H4 (cell line): ENCODE results near the gene CC2D2A. TPM values are rescaled to one million over a fixed set of nuclear protein-coding genes. Genes with fewer than 3 reads are reported as not detected.
"Not testable (repeated sequence)": the region's sequence is repeated elsewhere in the genome, so short reads cannot be mapped to it uniquely, and the experiment has no call there.

Experiments
- DNase-seq: peaks from one replicate; pipeline ENCODE4 v3.0.0-alpha.2; 2015; ENCODE audit warnings: low spot score
- total RNA-seq: library from RNA; depleted of rRNA; stranded (reverse); fragments of >200 nt; shearing (Covaris generic); gene quantifications from 2 replicates; pipeline ENCODE4 v1.2.3, GENCODE V29; 2014

Gene CC2D2A
- total RNA-seq, 1 experiment from 2014 or later: 16.3 TPM

DNA sequence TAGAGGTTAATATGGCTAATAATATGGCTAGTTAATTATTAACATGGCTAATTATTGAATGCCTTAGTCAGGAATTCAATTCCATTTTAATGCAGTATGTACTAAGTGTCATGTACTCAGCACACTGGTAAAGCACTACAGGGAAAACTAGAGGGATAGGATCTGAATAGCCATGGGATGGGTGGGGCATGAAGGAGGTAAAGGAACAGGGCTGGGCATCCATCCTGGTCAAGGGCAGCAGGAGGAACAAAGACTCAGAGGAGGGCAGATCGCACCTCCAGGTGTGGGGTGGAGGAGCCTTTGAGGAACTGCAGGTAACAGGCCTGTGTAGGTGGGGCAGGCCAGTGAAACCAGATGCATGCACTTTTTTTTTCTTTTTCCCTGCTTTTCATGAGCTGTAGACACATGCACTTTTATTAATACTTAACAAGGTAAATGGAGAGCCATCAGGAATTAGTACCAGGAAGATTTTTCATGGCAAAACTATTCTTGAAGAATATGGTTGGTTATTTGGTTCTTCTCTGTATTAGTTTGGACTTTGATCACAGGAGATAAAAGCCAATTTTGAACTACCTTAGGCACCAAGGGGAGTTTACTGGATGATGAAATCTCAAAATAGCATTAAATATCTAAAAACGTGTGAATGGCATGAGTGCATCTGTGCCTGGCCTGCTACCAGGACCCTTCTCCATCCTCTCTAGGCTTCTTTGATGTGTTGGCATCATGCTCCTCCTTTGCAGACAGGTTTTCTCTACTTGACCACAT, 88.3 kb downstream of the CC2D2A start:
- no peak for DNase-seq

DNA sequence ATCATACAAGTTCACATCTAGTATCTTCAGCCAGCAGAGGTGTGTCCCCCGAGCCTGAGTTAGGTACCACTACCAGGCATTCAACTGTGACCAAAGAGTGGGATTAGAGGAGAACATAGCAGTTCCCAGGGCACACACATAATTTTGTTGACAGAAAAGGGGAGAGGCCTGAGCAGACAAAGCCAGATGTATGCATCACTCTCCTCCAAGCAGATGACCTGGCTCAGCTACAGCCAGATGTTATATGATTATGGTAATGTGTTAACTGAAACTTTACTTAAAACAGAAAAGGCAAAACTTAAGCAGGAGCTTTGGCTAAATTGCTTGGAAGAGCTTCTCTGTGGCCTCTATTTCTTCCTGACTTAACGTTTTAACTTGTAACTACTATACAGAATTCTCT, 88.9 kb downstream of the CC2D2A start:
- DNase-seq: no peak

DNA sequence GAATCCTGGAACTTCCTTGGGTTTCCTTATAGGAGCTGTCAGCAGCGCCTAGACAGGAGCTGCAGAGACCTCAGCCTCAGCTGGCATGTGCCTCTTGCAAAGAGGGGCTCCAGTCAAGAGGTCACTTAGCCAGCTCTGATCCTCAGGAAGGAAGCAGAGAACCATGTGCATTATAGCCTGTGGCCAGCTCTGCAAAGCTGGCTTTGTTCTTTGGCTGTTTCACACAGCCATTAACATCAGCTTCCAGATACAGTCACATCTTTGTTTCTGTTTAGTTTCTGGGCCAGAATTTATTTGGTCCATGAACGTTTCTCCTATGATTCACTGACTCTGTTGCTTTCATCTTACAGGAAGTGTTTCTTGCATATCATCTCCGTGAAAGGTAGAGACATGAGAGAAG, 92.4 kb downstream of the CC2D2A start:
- no peak for DNase-seq

DNA sequence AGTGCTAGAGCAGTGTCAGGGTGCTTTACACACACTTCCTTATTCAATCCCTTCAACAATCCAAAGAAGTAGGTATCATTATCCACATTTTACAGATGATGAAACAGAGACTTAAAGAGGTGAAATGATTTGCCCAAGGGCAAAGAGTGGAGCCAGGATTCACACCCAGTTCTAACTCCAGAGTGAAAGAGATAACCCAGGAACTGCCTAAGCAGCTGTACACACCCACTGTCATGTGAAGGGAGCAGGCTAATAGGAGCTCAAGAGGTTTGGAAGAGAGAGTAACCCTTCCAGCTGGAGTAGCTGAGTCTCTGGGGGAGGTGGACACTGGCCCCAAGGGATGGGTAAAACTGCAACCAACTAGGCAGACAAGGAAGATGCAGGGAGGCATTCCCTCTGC, 92.9 kb downstream of the CC2D2A start:
- no peak for DNase-seq

DNA sequence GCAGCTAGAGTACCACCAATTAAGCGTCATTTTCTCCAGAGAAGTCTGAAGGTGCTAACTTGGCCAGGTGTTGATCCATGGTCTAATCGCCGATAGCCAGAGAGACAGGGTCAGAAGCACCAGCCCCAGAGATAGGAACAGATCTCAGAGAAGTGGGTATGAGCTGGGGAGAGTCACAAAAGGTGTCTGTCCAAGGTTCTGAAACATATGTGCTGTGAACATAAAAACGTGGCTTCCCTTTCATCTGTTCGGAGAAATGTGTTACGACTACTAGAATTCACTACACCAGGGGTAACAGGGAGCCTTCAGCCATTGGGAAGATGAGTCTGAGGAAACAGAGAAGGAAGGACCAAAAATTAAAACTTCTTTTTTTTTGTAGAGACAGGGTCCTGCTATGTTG, 94.2 kb downstream of the CC2D2A start:
- DNase-seq: no peak

DNA sequence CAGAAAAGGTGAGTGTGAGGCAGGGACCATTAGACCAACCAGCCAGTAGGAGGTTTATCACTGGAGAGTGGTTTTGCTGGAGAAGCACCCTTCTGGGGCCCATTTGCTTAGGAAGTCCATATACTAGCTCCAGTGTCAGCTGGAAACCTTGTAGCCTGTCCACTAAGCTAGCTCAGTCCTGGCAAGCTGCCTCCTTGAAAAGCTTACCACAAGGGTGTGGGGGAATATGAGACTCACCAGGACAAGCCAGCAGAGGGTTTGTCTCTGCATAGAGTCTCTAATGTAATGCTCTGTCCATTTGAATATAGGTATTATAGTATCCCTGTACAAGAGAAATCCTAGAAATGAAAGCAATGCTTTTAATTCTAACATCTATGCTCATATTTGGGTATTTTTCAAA, 99.1 kb downstream of the CC2D2A start:
- no peak for DNase-seq

DNA sequence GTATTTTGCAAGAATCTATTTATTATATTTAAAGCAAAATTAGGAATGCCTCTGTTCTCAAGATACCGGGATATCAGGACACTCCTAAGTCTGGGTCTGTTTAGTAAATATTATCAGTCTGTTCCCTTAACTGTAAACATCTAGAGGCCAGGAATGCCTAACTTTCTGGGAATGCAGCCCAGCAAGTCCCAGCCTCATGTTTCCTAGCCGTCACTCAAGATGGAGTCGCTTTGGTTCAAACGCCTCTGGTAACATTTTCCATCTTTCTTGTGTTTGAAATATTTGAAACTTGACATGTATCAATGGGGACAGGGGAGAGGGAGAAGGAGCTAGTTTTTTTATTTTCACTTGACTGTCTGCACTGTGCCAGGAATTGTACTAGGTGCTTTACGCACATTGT, 100.1 kb downstream of the CC2D2A start:
- no peak for DNase-seq

DNA sequence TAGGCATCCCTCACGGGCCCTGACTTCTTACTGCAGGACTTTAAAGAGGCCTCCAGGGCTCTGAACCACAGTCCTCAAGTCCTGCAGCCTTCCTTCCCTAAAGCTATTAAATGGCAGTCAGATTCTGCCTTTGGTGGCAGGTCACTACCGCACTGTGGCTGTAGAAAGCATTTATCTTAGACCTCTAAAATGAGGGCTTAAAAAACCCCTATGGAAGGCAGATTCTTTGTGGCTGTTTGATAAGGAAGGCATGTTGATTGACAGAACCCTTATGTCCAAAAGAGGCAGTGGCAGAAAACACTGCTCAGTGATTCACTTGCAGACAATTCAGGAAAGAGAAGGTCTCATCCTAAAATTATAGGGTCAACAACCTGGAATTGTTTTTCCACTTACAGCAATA, 106.3 kb downstream of the CC2D2A start:
- no peak for DNase-seq

DNA sequence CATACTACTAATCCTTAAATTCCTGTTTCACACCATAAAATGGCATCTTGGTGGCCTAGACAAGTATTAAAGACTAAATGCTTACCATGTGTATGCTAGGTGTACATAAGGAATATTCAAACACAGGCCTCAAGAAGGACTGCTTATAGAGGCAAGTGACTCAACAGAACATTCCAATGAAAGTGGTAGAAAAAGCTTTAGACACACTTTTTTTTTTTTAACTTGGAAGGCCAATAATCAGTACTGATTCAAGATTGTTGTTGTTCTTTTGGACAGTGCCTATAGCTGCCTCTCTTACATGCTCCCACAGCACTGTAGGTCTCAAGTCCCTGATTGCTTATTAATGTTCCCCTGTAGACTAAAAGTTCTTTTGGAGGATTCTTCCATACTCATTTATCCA, 107.8 kb downstream of the CC2D2A start:
- DNase-seq: no peak

DNA sequence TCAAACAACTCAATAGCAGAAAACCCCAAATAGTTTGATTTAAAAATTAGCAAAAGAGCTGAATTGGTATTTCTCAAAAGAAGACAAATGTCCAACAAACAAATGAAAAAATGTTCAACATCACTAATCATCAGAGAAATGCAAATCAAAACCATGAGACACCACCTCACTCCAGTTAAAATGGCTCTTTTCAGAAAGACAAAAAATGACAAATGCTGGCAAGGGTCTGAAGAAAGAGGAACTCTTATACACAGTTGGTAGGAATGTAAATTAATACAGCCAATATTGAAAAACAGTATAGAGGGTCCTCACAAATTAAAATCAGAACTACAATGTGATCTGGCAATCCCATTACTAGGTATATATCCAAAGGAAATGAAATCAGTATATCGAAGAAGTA, 115.1 kb downstream of the CC2D2A start:
- DNase-seq: no peak

DNA sequence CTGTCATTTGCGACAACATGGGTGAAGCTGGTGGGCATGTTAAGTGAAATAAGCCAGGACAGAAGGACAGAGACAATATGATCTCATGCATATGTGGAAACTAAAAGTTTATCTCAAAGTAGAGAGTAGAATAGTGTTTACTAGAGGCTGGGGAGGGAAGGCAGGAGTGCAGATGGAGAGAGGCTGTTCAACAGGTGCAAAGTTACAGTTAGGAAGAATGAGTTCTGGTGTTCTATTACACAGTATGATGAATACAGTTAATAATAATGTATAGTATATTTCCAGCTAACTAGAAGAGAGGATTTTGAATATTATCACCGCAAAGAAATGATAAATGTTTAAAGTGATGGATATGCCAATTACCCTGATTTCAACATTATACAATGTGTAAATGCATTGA, 115.6 kb downstream of the CC2D2A start:
- DNase-seq: no peak

DNA sequence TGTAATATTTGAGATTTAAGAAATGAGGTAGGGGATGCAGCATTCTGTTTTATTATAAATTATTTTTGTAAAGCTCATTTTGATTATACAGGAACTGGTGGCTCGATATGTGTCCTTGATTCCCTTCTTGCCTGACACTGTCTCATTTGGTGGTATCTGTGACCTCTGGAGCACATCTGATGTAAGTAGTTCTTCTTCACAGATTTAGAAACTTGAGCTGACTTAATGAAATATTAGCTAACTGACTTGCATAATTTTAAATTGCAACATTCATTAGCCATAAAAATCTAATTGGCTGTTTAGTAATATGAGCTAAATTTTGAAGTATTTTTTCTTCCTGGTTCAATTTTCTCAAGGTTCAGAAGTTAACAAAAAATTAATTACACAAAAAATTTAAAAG, 116.4 kb downstream of the CC2D2A start:
- DNase-seq: no peak

DNA sequence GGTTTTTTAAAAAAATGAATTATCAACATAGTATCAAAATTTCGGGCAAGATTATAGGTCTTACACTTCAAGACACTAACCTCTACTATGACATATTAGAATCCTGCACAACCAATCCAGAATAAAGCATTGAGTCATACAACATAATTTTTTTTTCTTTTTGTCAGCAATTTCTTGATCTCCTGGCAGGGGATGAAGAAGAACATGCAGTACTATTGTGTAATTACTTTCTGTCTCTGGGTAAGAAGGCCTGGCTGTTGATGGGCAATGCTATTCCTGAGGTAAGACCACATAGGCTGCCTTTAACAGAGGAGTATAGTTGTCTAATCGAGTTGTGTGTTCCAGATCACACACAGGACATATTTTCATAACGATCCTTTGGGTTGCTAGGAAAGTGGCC, 118.0 kb downstream of the CC2D2A start:
- DNase-seq: no peak

DNA sequence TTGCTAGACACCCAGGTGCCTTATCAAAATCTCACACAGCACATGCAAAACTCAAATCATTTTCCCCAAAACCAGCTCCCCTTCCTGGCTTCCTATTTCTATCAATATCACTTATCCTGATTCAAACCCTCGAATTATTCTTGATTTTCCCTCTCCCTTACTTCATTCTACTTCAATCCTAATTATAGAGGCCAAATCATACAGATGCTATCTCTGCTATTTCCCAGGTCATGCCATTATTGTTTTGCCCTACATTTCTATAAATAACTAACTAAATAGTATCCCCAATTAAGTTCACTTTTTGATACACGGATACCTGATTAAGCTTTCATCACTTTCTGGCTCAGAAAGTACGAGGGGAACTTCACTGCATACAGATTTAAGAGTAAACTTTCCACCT, 123.1 kb downstream of the CC2D2A start:
- no peak for DNase-seq

DNA sequence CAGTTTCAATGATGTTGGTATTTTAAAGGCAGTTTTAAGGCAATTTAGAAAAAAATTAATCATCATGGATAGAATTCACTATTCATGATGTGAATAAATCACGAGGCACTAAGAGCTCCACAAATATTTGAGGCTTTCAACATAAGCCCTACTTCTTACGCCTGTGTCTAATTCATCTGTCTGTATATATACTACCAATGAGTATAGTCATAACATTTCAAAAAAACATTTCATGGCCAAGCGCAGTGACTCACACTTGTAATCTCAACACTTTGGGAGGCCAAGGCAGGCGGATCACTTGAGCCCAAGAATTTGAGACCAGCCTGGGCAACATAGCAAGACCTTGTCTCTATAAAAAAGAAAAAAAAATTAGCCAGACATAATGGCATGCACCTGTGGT, 129.0 kb downstream of the CC2D2A start:
- DNase-seq: no peak

DNA sequence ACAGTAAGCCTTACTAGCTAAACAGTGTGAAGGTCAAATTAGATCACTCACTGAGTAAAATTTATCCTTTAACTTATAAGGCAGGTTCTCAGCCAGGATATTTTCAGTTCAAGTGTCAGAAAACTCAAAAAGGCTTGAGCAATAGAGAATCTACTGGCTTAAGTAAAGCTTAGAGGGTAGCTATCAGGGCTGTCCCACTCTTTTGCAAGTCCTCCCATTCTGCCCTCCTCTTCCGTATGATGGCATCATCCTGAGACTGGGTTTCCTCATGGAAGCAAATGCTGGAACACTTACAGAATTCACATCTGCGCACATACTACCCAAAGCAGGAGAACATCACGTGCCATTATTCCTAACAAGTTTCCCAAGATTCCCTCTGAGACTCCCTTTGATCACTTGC, 130.5 kb downstream of the CC2D2A start:
- DNase-seq: no peak

DNA sequence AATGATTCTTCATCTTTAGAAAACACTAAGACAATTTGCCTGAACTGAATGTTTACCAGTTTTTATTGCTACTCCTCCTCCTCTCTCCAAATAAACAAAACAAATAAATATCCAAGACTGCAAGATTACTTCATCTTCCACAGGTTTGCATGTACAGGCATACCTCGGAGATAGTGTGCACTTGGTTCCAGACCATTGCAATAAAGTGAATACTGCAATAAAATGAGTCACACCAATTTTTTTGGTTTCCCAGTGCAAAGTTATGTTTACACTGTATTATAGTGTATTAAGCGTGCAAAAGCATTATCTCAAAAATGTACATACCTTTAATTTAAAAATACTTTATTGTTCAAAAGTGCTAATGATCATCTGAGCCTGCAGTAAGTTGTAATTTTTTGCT, 132.2 kb downstream of the CC2D2A start:
- no peak for DNase-seq

DNA sequence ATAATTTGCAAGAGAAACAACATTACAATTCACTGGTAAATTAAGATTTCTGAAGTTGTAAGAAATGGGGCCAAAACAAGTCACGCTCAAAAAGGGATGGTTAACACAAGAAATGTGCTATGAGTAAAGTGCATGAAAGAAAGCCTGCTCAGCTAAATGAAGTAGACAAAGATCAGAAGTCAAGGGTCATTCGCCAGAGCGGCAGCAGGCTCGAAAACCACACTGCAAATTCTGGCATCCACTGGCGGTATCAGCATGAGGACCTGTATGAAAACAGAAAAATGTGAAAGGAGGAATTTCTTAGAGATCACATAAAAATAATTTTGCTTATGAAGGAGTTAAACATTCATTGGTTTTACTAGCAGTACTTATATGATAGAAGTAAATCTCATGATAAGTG, 135.9 kb downstream of the CC2D2A start:
- DNase-seq: no peak

DNA sequence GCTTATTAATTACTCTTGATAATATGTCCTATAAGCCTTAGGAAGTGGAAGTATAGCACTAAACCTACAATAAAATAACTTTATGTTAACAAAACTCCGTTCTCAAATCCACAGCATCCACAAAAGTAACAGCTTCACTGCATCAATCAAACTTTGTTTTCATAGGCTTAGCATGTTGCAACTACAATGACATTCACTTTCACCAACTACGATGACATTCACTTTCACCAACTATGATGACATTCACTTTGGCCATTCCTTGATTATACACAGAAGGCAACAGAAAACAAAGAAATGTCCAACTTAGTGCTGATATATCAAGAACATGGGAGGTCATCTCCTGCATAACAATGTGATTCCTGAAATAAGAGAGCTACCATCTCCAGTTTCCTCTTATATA, 141.2 kb downstream of the CC2D2A start:
- DNase-seq: no peak

DNA sequence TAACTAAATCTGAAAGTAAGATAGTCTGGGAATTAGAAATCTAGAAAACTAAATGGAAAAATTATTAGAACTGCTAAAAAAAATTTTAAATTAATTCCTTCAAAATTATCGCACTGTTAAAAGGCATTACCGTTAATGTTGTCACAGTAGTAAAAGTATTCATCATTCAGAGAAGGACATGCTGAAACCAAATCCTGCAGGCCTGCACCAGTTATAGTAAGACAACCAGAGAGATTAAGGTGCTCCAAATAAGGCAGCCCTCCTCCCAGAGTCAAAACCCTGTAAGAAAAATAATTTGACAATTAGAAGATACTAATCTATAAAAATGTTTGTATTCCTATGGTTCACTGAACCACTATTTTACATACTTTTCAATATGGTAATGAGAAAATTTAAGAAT, 142.5 kb downstream of the CC2D2A start:
- DNase-seq: no peak

DNA sequence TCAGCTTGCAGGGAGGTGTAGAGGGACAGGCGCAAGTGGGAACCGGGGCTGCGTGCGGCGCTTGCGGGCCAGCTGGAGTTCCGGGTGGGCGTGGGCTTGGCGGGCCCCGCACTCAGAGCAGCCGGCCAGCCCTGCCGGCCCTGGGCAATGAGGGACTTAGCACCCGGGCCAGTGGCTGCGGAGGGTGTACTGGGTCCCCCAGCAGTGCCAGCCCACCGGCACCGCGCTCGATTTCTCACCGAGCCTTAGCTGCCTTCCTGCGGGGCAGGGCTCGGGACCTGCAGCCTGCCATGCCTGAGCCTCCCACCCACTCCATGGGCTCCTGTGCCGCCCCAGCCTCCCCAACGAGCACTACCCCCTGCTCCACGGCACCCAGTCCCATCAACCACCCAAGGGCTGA, 145.2 kb downstream of the CC2D2A start:
- DNase-seq: not testable (repeated sequence)

DNA sequence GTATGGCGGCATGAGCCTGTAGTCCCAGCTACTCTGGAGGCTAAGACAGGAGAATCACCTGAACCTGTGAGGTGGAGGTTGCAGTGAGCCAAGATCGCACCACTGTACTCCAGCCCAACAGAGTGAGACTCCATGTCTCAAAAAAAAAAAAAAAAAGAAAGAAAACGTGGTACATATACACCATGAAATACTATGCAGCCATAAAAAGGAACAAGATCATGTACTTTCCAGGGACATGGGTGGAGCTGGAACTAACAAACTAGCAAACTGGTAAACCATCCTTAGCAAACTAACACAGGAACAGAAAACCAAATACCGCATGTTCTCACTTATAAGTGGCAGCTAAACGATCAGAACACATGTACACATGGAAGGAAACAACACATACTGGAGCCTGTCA, 147.7 kb downstream of the CC2D2A start:
- DNase-seq: not testable (repeated sequence)

DNA sequence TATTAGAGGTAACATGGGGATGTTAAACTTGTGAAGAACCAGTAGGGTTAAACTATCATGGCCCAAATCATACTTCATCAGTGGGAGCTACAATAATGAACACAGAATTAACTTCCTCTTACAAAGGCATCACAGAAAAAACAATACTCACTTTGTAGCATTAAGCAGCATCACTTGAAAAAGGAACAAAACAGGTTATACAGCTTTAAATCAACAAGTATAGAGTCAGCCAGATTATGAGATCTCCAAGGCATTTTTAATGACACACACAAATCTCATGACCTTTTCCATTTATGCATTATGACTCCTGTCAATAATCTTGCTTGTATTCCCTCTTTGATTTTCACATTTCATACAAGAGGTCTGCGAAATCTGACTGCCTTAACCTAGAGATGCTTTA, 167.1 kb downstream of the CC2D2A start:
- DNase-seq: no peak

DNA sequence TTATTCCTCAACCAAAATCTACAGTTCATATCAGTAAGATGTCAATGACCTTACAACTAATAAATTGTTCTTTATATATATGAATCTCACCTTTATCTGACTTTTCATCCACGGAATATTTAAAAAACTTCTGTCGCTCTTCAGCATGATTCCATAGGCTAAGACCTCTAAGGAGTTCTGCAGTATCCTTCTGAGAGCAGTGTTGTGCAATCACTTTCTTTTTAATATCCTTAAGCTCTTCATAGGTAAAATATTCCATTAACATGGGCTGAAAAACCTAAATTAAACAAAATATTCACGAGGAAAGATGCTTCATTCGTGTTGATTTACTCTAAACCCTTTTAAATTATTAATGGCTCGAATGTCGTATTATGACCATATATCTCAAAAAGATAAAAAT, 168.7 kb downstream of the CC2D2A start:
- no peak for DNase-seq
